GM18502 (cell line): ENCODE results near the gene SPOCK3.
A peak's percentile ranks its signal among the peaks of the same experiment; 100 is the strongest.
"Not testable (repeated sequence)": the region's sequence is repeated elsewhere in the genome, so short reads cannot be mapped to it uniquely, and the experiment has no call there.

Source experiments
- ATAC-seq: cut with Tn5 transposase; IDR thresholded peaks from one replicate; pipeline ENCODE4 v1.9.1; 2021; ENCODE audit warnings: mild to moderate bottlenecking; ENCODE audit not compliant: unreplicated experiment, poor library complexity

The SPOCK3 gene

GRCh38 chr4:167234316-167234881, at the start of gene SPOCK3:
Gene SPOCK3, minus strand, starts transcription at chr4:167234494.
- ATAC-seq = peak; percentile 45

- no peak for ATAC-seq
These were observed 48.0 kb upstream of the SPOCK3 start for GRCh38 chr4:167282171-167282864.

GRCh38 chr4:167281545-167281944, 47.3 kb upstream of the SPOCK3 start:
- ATAC-seq = not testable (repeated sequence)

- ATAC-seq = no peak
These were observed 40.1 kb upstream of the SPOCK3 start for GRCh38 chr4:167274351-167274750.

- ATAC-seq = no peak
These were observed 30.9 kb upstream of the SPOCK3 start for GRCh38 chr4:167265231-167265630.

GRCh38 chr4:167248271-167248670, 14.0 kb upstream of the SPOCK3 start:
- ATAC-seq = no peak

GRCh38 chr4:167239627-167240026, 5.3 kb upstream of the SPOCK3 start:
- no peak for ATAC-seq

GRCh38 chr4:167238226-167238625, 3.9 kb upstream of the SPOCK3 start:
- ATAC-seq = no peak

GRCh38 chr4:167233685-167234315, 494 bp downstream of the SPOCK3 start:
- ATAC-seq = peak; percentile 82

- no peak for ATAC-seq
These were observed 1.2 kb downstream of the SPOCK3 start for GRCh38 chr4:167232805-167233684.

- ATAC-seq = no peak
These were observed 3.5 kb downstream of the SPOCK3 start for GRCh38 chr4:167230744-167231143.

GRCh38 chr4:167222099-167222498, 12.2 kb downstream of the SPOCK3 start:
- peak; percentile 98 for ATAC-seq

GRCh38 chr4:167221084-167221483, 13.2 kb downstream of the SPOCK3 start:
- ATAC-seq = no peak

- peak; percentile 36 for ATAC-seq
These were observed 16.2 kb downstream of the SPOCK3 start for GRCh38 chr4:167218022-167218608.

GRCh38 chr4:167216783-167217182, 17.5 kb downstream of the SPOCK3 start:
- no peak for ATAC-seq

GRCh38 chr4:167210166-167210565, 24.1 kb downstream of the SPOCK3 start:
- no peak for ATAC-seq

GRCh38 chr4:167196344-167197012, 37.8 kb downstream of the SPOCK3 start:
- ATAC-seq = no peak

GRCh38 chr4:167190379-167190778, 43.9 kb downstream of the SPOCK3 start:
- ATAC-seq = no peak

GRCh38 chr4:167185465-167185864, 48.8 kb downstream of the SPOCK3 start:
- ATAC-seq = no peak

GRCh38 chr4:167183036-167183435, 51.3 kb downstream of the SPOCK3 start:
- no peak for ATAC-seq
